NCI-H69 (cell line): ENCODE results near the gene PREX1.
A peak's percentile ranks its signal among the peaks of the same experiment; 100 is the strongest.
"Not testable (repeated sequence)": the region's sequence is repeated elsewhere in the genome, so short reads cannot be mapped to it uniquely, and the experiment has no call there.

ENCODE experiments used
- DNase-seq: peaks from one replicate; lab custom pipeline; 2025; lab: John Stamatoyannopoulos, UW

PREX1 gene

GRCh38 chr20:48826480-48826879, 1.3 kb downstream of the PREX1 start:
- DNase-seq = not testable (repeated sequence)

GRCh38 chr20:48826069-48826468, 1.7 kb downstream of the PREX1 start:
- DNase-seq = no peak

- DNase-seq = no peak
These were observed 2.3 kb downstream of the PREX1 start for GRCh38 chr20:48825566-48825920.

GRCh38 chr20:48824830-48825565, 2.8 kb downstream of the PREX1 start:
- DNase-seq = peak; percentile 62

- no peak for DNase-seq
These were observed 3.8 kb downstream of the PREX1 start for GRCh38 chr20:48823960-48824498.

- DNase-seq = no peak
These were observed 4.3 kb downstream of the PREX1 start for GRCh38 chr20:48823476-48823875.

GRCh38 chr20:48822879-48823385, 4.9 kb downstream of the PREX1 start:
- no peak for DNase-seq

- no peak for DNase-seq
These were observed 5.6 kb downstream of the PREX1 start for GRCh38 chr20:48822178-48822577.

GRCh38 chr20:48821261-48821920, 6.4 kb downstream of the PREX1 start:
- no peak for DNase-seq

- DNase-seq = no peak
These were observed 7.2 kb downstream of the PREX1 start for GRCh38 chr20:48820649-48820973.

GRCh38 chr20:48819821-48820648, 7.8 kb downstream of the PREX1 start:
- no peak for DNase-seq

- no peak for DNase-seq
These were observed 8.7 kb downstream of the PREX1 start for GRCh38 chr20:48819089-48819488.

GRCh38 chr20:48818481-48818987, 9.3 kb downstream of the PREX1 start:
- DNase-seq = no peak

- DNase-seq = no peak
These were observed 9.8 kb downstream of the PREX1 start for GRCh38 chr20:48818031-48818370.

- DNase-seq = no peak
These were observed 10.3 kb downstream of the PREX1 start for GRCh38 chr20:48817367-48818030.

- no peak for DNase-seq
These were observed 11.3 kb downstream of the PREX1 start for GRCh38 chr20:48816282-48817205.

GRCh38 chr20:48815537-48815936, 12.3 kb downstream of the PREX1 start:
- DNase-seq = no peak

- no peak for DNase-seq
These were observed 13.2 kb downstream of the PREX1 start for GRCh38 chr20:48814633-48815032.

- DNase-seq = no peak
These were observed 13.8 kb downstream of the PREX1 start for GRCh38 chr20:48813930-48814546.

GRCh38 chr20:48813446-48813747, 14.4 kb downstream of the PREX1 start:
- no peak for DNase-seq
